Mesodermal cell (in vitro differentiated cells): Measurements from ENCODE around the gene PHGDH. TPM values are rescaled to one million over a fixed set of nuclear protein-coding genes. Genes with fewer than 3 reads are reported as not detected.

ENCODE experiments used
- H3K27ac ChIP-seq: 2 replicates; pipeline ENCODE4 v1.7.0; 2013; ENCODE audit warnings: mild to moderate bottlenecking, low read depth, low read length, moderate library complexity; ENCODE audit not compliant: severe bottlenecking
- H3K36me3 ChIP-seq: 2 replicates; pipeline ENCODE4 v1.7.1; 2013; ENCODE audit warnings: mild to moderate bottlenecking, low read length, moderate library complexity; ENCODE audit not compliant: control insufficient read depth, insufficient read depth
- H3K4me1 ChIP-seq: one replicate; pipeline ENCODE4 v1.7.1; 2013; ENCODE audit warnings: mild to moderate bottlenecking, low read length; ENCODE audit not compliant: insufficient read depth, control insufficient read depth, poor library complexity, severe bottlenecking
- H3K4me3 ChIP-seq: 2 replicates; pipeline ENCODE4 v1.7.0; 2013; ENCODE audit warnings: low read length, control low read depth, mild to moderate bottlenecking; ENCODE audit not compliant: insufficient read depth, poor library complexity, severe bottlenecking; ENCODE audit errors: extremely low read depth
- H3K9me3 ChIP-seq: 2 replicates; pipeline ENCODE4 v1.7.1; 2013; ENCODE audit warnings: mild to moderate bottlenecking, low read length, moderate library complexity; ENCODE audit not compliant: control insufficient read depth
- WGBS, 2 experiments: methylation state at CpG; one replicate each; pipeline ENCODE4 v1.1.5; 2013; ENCODE audit warnings: missing lambda C conversion rate in 2 of 2; ENCODE audit not compliant: insufficient coverage in 2 of 2; 5-methylcytosine and 5-hydroxymethylcytosine counted together
- polyA plus RNA-seq, 2 experiments: library from polyadenylated mRNA; stranded (reverse); fragments of 50-300 nt; gene quantifications; one replicate each; pipeline ENCODE4 v1.2.3, GENCODE V29; 2013

The PHGDH gene
- 305 TPM for polyA plus RNA-seq (2013, experiment 1 of 2)
- polyA plus RNA-seq (2013, experiment 2 of 2), result 308 TPM

- H3K36me3 ChIP-seq, result no peaks in the 10 kb centered on the region
- H3K27ac ChIP-seq, result peak within 1 kb of the TSS; percentile 95
- peak within 1 kb of the TSS; percentile 92 for H3K4me3 ChIP-seq
- 1% methylated on average over 18 to 27 of the region's 27 CpGs for WGBS, 2 experiments
- H3K9me3 ChIP-seq, result no peaks in the 10 kb centered on the region
- H3K4me1 ChIP-seq, result peaks cover 20% of the 10 kb centered on the region
These were observed at the start of gene PHGDH for GRCh38 chr1:119711804-119712341. Gene PHGDH (plus strand): TSS chr1:119711934. CDS start chr1:119712023, 89 bp downstream.

- Histone ChIP-seq H3K4me1 (peaks cover 9% of the 10 kb centered on the region), H3K9me3 (no peaks in the 10 kb centered on the region), H3K36me3 (no peaks in the 10 kb centered on the region), H3K4me3 (no peak overlapping the region), H3K27ac (no peak overlapping the region)
- 40 to 50% methylated on average over 2 of the region's 3 CpGs for WGBS, 2 experiments
These were observed 49.7 kb upstream of the PHGDH start for GRCh38 chr1:119662034-119662437.

- 74 to 83% methylated on average over 2 to 3 of the region's 5 CpGs for WGBS, 2 experiments
- Histone ChIP-seq H3K27ac (no peak overlapping the region), H3K36me3 (no peaks in the 10 kb centered on the region), H3K4me3 (no peak overlapping the region), H3K9me3 (no peaks in the 10 kb centered on the region), H3K4me1 (peaks cover 8% of the 10 kb centered on the region)
These were observed 47.7 kb upstream of the PHGDH start for GRCh38 chr1:119664067-119664466.

- Histone ChIP-seq H3K27ac (no peak overlapping the region), H3K9me3 (no peaks in the 10 kb centered on the region), H3K36me3 (no peaks in the 10 kb centered on the region), H3K4me1 (peaks cover 6% of the 10 kb centered on the region), H3K4me3 (no peak overlapping the region)
- WGBS, 2 experiments, result 90 to 93% methylated on average over 3 of the region's 6 CpGs
These were observed 44.6 kb upstream of the PHGDH start for GRCh38 chr1:119667173-119667572.

GRCh38 chr1:119670898-119671297 is 40.8 kb upstream of the PHGDH start:
- H3K36me3 ChIP-seq, result no peaks in the 10 kb centered on the region
- H3K4me3 ChIP-seq, result no peak overlapping the region
- no peak overlapping the region for H3K27ac ChIP-seq
- WGBS, 2 experiments, result 88 to 100% methylated on average over 1 to 2 of the region's 2 CpGs
- peaks cover 27% of the 10 kb centered on the region for H3K4me1 ChIP-seq
- H3K9me3 ChIP-seq, result no peaks in the 10 kb centered on the region

GRCh38 chr1:119673171-119673940 is 38.4 kb upstream of the PHGDH start:
- WGBS, 2 experiments, result 89 to 100% methylated on average over 3 of the region's 4 CpGs

GRCh38 chr1:119674111-119674526 is 37.6 kb upstream of the PHGDH start:
- no peaks in the 10 kb centered on the region for H3K36me3 ChIP-seq
- H3K27ac ChIP-seq, result peak overlapping the region; percentile 98
- WGBS, 2 experiments, result 19 to 24% methylated on average over 4 of the region's 4 CpGs
- H3K4me1 ChIP-seq, result peaks cover 29% of the 10 kb centered on the region
- H3K9me3 ChIP-seq, result no peaks in the 10 kb centered on the region
- H3K4me3 ChIP-seq, result no peak overlapping the region

More at GRCh38 chr1:119673171-119673940, 38.4 kb upstream of the PHGDH start:
- Histone ChIP-seq H3K9me3 (no peaks in the 10 kb centered on the region), H3K27ac (peak overlapping the region; percentile 98), H3K36me3 (no peaks in the 10 kb centered on the region), H3K4me3 (no peak overlapping the region), H3K4me1 (peaks cover 29% of the 10 kb centered on the region)

- H3K4me3 ChIP-seq, result no peak overlapping the region
- WGBS, 2 experiments, result no CpG with 5 or more reads among the region's 6 CpGs
- H3K4me1 ChIP-seq, result peaks cover 29% of the 10 kb centered on the region
- no peaks in the 10 kb centered on the region for H3K9me3 ChIP-seq
- no peaks in the 10 kb centered on the region for H3K36me3 ChIP-seq
- H3K27ac ChIP-seq, result peak overlapping the region; percentile 98
These were observed 36.9 kb upstream of the PHGDH start for GRCh38 chr1:119674835-119675289.

- H3K36me3 ChIP-seq, result no peaks in the 10 kb centered on the region
- H3K9me3 ChIP-seq, result no peaks in the 10 kb centered on the region
- peak overlapping the region; percentile 98 for H3K27ac ChIP-seq
- peak overlapping the region; percentile 9 for H3K4me3 ChIP-seq
- 34 to 63% methylated on average over 4 to 12 of the region's 16 CpGs for WGBS, 2 experiments
- H3K4me1 ChIP-seq, result peaks cover 29% of the 10 kb centered on the region
These were observed 36.1 kb upstream of the PHGDH start for GRCh38 chr1:119675349-119676345.

GRCh38 chr1:119676571-119677206 is 35.0 kb upstream of the PHGDH start:
- Histone ChIP-seq H3K36me3 (no peaks in the 10 kb centered on the region), H3K4me1 (peaks cover 28% of the 10 kb centered on the region), H3K4me3 (no peak overlapping the region), H3K9me3 (no peaks in the 10 kb centered on the region), H3K27ac (no peak overlapping the region)
- WGBS, 2 experiments, result 98 to 100% methylated on average over 6 of the region's 8 CpGs
